Activated naive CD8-positive, alpha-beta T cell treated with anti-CD3 and anti-CD28 coated beads, Interleukin-2, amount 50 U/mL, for 16 hours (primary cell): ENCODE results near the gene PASK.

ENCODE experiments used
- DNase-seq: peaks from one replicate; pipeline ENCODE4 v3.0.0-alpha.2; 2020; ENCODE audit warnings: low read depth, low spot score

PASK gene

GRCh38 chr2:241180495-241180894 is 31.2 kb upstream of the PASK start:
- DNase-seq: no peak

GRCh38 chr2:241179899-241180298 is 30.6 kb upstream of the PASK start:
- DNase-seq: no peak

GRCh38 chr2:241178961-241179360 is 29.7 kb upstream of the PASK start:
- no peak for DNase-seq

GRCh38 chr2:241177526-241178334 is 28.5 kb upstream of the PASK start:
- DNase-seq: no peak

- no peak for DNase-seq
Observed at GRCh38 chr2:241173557-241173956, 24.3 kb upstream of the PASK start.

- no peak for DNase-seq
Observed at GRCh38 chr2:241168366-241168765, 19.1 kb upstream of the PASK start.

- DNase-seq: no peak
Observed at GRCh38 chr2:241163601-241164118, 14.4 kb upstream of the PASK start.

DNA sequence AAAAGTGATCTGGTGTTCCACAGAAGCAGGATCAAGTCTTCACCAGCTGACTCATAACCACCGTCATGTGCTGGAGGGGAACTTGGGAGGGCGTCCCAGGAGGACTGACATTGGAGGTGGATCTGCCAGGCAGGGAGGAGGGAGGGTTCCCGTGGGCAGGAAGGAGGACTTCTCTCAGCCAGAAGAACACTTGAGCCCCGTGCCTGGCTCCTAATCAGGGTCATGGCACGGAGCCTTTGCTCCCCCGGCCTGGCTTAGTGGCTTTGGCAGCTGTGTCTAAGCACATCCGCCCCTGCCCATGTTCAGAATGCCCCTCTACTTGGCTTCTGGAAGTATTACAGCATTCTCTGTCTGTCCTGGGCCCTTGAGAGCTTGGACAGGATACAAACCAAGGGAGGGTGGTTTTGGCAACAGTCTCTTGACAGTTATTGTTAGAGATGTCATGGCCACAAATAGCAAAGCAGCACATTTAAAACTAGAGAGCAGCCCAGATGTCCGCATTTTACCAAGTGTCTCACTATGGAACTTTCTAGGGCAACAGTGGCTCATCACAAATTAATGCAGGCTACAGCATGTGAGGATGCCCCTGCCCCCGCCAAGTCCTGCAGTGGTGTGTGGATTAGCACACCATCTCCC is 12.5 kb upstream of the PASK start:
- DNase-seq: no peak

GRCh38 chr2:241160318-241160717 is 11.0 kb upstream of the PASK start:
- no peak for DNase-seq

DNA sequence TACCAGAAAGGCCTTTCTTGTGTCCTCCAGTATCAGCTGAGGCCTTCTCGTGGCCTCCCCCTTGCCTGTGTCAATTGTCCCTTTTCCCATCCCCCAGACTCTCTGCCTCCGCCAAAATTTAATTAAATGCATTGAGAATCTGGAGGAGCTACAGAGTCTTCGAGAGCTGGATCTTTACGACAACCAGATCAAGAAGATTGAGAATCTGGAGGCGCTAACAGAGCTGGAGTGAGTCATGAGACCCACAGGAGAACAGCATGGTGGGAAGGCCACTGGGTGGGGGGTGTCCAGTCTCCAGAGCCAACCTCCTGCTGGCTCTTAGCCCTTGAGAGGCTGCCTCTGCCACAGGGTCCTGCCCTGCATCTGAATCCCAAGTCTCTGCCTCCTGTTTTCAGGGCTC is 9.8 kb upstream of the PASK start:
- DNase-seq: no peak

- no peak for DNase-seq
Observed at GRCh38 chr2:241158546-241158900, 9.3 kb upstream of the PASK start.

DNA sequence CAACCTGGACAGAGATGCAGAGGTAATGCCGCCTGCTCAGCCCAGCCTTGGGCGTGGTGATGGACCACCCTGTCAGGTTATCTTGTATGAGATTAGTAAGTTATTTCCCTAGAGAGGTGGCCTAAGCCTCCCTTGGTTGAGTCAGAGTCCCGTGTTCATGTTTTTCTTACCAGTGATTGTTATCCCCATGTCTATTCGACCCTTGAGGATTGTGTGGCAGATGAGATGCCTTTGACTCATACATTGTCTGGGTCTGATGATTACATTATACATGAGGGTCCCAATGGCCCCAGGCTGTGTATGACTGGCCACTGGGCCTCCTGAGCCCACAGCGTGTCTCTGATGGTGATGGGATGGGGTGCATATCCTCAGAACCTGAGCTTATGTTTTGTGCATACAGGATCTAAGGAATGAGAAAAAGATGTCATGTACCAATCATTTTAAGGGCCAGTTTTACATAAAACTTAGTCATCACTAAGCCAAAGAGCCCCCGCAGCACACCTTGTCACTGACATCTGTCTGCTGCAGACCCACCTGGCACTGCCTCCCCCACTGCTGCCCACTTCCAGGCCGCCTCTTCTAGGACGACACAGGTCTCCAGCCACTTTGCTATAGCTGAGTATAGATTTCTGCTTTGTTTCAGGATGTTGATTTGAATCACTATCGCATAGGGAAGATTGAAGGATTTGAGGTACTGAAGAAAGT is 8.7 kb upstream of the PASK start:
- no peak for DNase-seq

DNA sequence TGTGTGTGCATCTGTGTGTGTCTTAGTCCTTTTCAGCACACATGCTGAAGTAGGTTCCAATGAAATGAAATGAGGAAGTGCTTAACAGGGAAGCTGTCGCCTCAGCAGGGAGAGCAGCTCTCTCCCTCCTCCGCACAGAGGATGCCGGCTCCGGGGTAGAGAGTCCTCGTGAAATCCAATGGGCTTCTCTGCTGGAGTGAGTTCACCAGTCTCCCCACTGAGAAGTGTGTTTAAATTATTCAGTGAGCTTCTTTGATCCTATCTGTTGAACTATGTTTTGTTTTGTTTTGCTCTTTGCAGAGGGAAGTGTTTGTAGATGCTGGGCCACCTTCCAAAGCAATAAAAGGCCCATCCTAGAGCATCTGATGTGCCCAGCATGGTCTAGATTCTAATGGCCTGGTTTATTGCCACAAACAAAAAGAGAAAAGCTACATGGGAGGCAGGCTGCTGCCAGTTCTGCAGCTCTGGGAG is 7.7 kb upstream of the PASK start:
- DNase-seq: no peak

GRCh38 chr2:241155936-241156335 is 6.7 kb upstream of the PASK start:
- DNase-seq: no peak

DNA sequence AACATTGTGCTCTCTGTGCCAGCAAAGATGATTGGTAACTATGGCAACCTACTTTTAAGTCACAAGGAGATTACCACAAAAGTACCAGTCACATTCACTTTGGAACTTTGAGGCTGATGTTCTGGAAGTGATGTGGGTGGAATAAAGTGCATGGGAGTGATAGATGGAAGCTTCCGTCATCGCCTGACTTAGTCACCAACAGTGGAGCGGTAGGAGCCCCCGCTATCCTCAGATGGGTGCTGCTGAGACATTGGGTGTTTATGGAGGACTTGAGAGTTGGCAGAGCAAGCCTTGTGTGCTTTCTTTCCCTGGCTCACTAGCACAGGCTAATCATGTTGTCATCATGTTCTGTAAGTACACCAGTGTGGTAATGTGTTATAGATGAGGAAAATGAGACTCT is 5.6 kb upstream of the PASK start:
- DNase-seq: no peak

GRCh38 chr2:241153616-241154015 is 4.3 kb upstream of the PASK start:
- DNase-seq: no peak

GRCh38 chr2:241151934-241152660 is 2.8 kb upstream of the PASK start:
- no peak for DNase-seq

GRCh38 chr2:241150660-241151530 is 1.6 kb upstream of the PASK start:
- no peak for DNase-seq

GRCh38 chr2:241149925-241150659 is 820 bp upstream of the PASK start, which contains the start of gene PPP1R7:
PPP1R7 (plus strand) TSS chr2:241150467; CDS start chr2:241150496, 29 bp downstream.
- peak; percentile 87 for DNase-seq

GRCh38 chr2:241149675-241149924 is 328 bp upstream of the PASK start:
- no peak for DNase-seq
